Left lung (tissue), 10 donors: ENCODE measurements around the gene GAP43. TPM values are rescaled to one million over a fixed set of nuclear protein-coding genes. Genes with fewer than 3 reads are reported as not detected.

Source experiments
- ATAC-seq: fragments of 200-7000 bp; cut with Tn5 transposase; one replicate; pipeline ENCODE4 v1.9.1; 2020; ENCODE audit warnings: moderate library complexity
- DNase-seq, 4 donors: peaks; one replicate each; pipeline ENCODE4 v3.0.0-alpha.2; 2013 to 2020
- H3K27ac ChIP-seq, 2 donors: fragments of 200-600 bp; sonication (generic) in 1 of 2; one replicate each; pipeline versions ENCODE4 v1.5.0 to v1.8.0; 2020 to 2021
- H3K27me3 ChIP-seq, 2 donors: fragments of 200-600 bp; sonication (generic) in 1 of 2; one replicate each; pipeline versions ENCODE4 v1.5.0 to v1.8.0; 2020 to 2021
- H3K36me3 ChIP-seq, 2 donors: fragments of 200-600 bp; sonication (generic) in 1 of 2; one replicate each; pipeline versions ENCODE4 v1.5.0 to v1.8.0; 2020 to 2021
- H3K4me1 ChIP-seq, 2 donors: fragments of 200-600 bp; one replicate each; pipeline ENCODE4 v1.8.0; 2021
- H3K4me3 ChIP-seq, 2 donors: fragments of 200-600 bp; sonication (generic) in 1 of 2; one replicate each; pipeline versions ENCODE4 v1.5.0 to v1.8.0; 2020 to 2021; ENCODE audit warnings: mild to moderate bottlenecking in 1 of 2
- H3K9me3 ChIP-seq, 2 donors: fragments of 200-600 bp; sonication (generic) in 1 of 2; one replicate each; pipeline versions ENCODE4 v1.5.0 to v1.8.0; 2020 to 2021
- CTCF ChIP-seq, 2 donors: fragments of 200-600 bp; sonication (generic) in 1 of 2; IDR thresholded peaks; one replicate each; pipeline versions ENCODE4 v1.5.0 to v1.8.0; 2021; ENCODE audit warnings: antibody characterized with exemption in 2 of 2
- intact Hi-C, 2 donors: fragments of 100-400 bp; cut with DNase I; formaldehyde crosslinking; loops; one replicate each; pipeline versions ENCODE4 v1.11.2 to v1.14.2; 2022
- polyA plus RNA-seq, 6 donors: library from polyadenylated mRNA; unstranded; fragments of 120-200 nt; gene quantifications; one replicate each; pipeline ENCODE4 v1.2.1, GENCODE V29; 2013; ENCODE audit not compliant: insufficient read length in 6 of 6
- total RNA-seq, 2 donors: library from RNA; stranded (reverse); fragmentation: NEBNext Ultra II Directional; extraction: Animal tissue kit (Norgen Biotek cat#: 25700); gene quantifications; one replicate each; pipeline ENCODE4 v1.2.1, GENCODE V29; 2021
- donor health status: DM: no; HTN: yes; CAD: no.
- donor health status: DM: no; HTN: no; CAD: no.

Gene GAP43
- total and polyA plus RNA-seq, 8 donors, result 0.29 to 0.54 (median 0.41) TPM; not detected in 1

GRCh38 chr3:115626721-115627120, 3.4 kb downstream of the GAP43 start:
- H3K9me3 ChIP-seq, result no peaks in the 10 kb centered on the region

GRCh38 chr3:115627180-115628074, 4.1 kb downstream of the GAP43 start:
- peaks cover 8 to 41% of the 10 kb centered on the region in 2 donors for H3K27me3 ChIP-seq
- no peaks in the 10 kb centered on the region for H3K36me3 ChIP-seq
- no peak overlapping the region for H3K27ac ChIP-seq
- no peak for TF ChIP-seq CTCF (IDR thresholded peaks at IDR 0.05)
- H3K4me3 ChIP-seq, result no peak overlapping the region
- no peaks in the 10 kb centered on the region for H3K9me3 ChIP-seq
- no peaks in the 10 kb centered on the region for H3K4me1 ChIP-seq
- intact Hi-C loops, result no loop called here
- no peak for ATAC-seq
- DNase-seq, result no peak

More at GRCh38 chr3:115626721-115627120, 3.4 kb downstream of the GAP43 start:
- no peak overlapping the region for H3K27ac ChIP-seq
- H3K4me1 ChIP-seq, result no peaks in the 10 kb centered on the region
- no peak for DNase-seq
- H3K4me3 ChIP-seq, result no peak overlapping the region
- no peak for TF ChIP-seq CTCF (IDR thresholded peaks at IDR 0.05)
- ATAC-seq, result no peak
- intact Hi-C loops, result no loop called here
- H3K27me3 ChIP-seq, result peaks cover 8 to 41% of the 10 kb centered on the region in 2 donors
- no peaks in the 10 kb centered on the region for H3K36me3 ChIP-seq

- peaks cover 8 to 40% of the 10 kb centered on the region in 2 donors for H3K27me3 ChIP-seq
- H3K27ac ChIP-seq, result no peak overlapping the region
- ATAC-seq (no peak), DNase-seq (no peak)
- intact Hi-C loops, result no loop called here
- no peaks in the 10 kb centered on the region for H3K36me3 ChIP-seq
- H3K4me3 ChIP-seq, result no peak overlapping the region
- H3K9me3 ChIP-seq, result no peaks in the 10 kb centered on the region
- no peak for TF ChIP-seq CTCF (IDR thresholded peaks at IDR 0.05)
- no peaks in the 10 kb centered on the region for H3K4me1 ChIP-seq
Measured at GRCh38 chr3:115628075-115628412, 4.7 kb downstream of the GAP43 start.

- H3K4me1 ChIP-seq, result no peaks in the 10 kb centered on the region
- intact Hi-C loops, result no loop called here
- H3K36me3 ChIP-seq, result no peaks in the 10 kb centered on the region
- H3K9me3 ChIP-seq, result no peaks in the 10 kb centered on the region
- no peak overlapping the region for H3K27ac ChIP-seq
- no peak for ATAC-seq
- H3K4me3 ChIP-seq, result no peak overlapping the region
- no peak for DNase-seq
- peaks cover 4 to 12% of the 10 kb centered on the region in 2 donors for H3K27me3 ChIP-seq
- TF ChIP-seq CTCF (IDR thresholded peaks at IDR 0.05), result no peak
Measured at GRCh38 chr3:115630850-115631249, 7.5 kb downstream of the GAP43 start.

- intact Hi-C loops, result no loop called here
Measured at GRCh38 chr3:115632026-115632425, 8.7 kb downstream of the GAP43 start.

More at GRCh38 chr3:115632026-115632425, 8.7 kb downstream of the GAP43 start:
- DNase-seq (no peak), ATAC-seq (no peak)
- Histone ChIP-seq H3K9me3 (no peaks in the 10 kb centered on the region), H3K27me3 (peaks cover 0 to under 1% of the 10 kb centered on the region in 2 donors), H3K4me3 (no peak overlapping the region), H3K27ac (no peak overlapping the region), H3K4me1 (no peaks in the 10 kb centered on the region), H3K36me3 (no peaks in the 10 kb centered on the region)
- TF ChIP-seq CTCF (IDR thresholded peaks at IDR 0.05), result no peak
